Pulmonary artery endothelial cell (primary cell): ENCODE results near the gene TBCEL. TPM values are rescaled to one million over a fixed set of nuclear protein-coding genes. Genes with fewer than 3 reads are reported as not detected.
"Not testable (repeated sequence)": the region's sequence is repeated elsewhere in the genome, so short reads cannot be mapped to it uniquely, and the experiment has no call there.

Experiments used
- DNase-seq: peaks from one replicate; pipeline ENCODE4 v3.0.0-alpha.2; 2011; ENCODE audit warnings: low read depth, low spot score
- total RNA-seq: library from RNA; depleted of rRNA; stranded (reverse); fragments of >200 nt; gene quantifications from 2 replicates; pipeline ENCODE4 v1.2.3, GENCODE V29; 2014

TBCEL gene
- total RNA-seq: 24.5 and 25.3 TPM in 2 replicates

GRCh38 chr11:121023848-121024751 is at the start of gene TBCEL:
TBCEL (plus strand) TSS chr11:121024102; CDS start chr11:121045691, 21,589 bp downstream.
- DNase-seq: peak; percentile 60

- DNase-seq: no peak
Observed at GRCh38 chr11:120974466-120974865, 49.4 kb upstream of the TBCEL start.

GRCh38 chr11:120974965-120975364 is 48.9 kb upstream of the TBCEL start:
- DNase-seq: peak; percentile 19

GRCh38 chr11:120977266-120978137 is 46.4 kb upstream of the TBCEL start:
- DNase-seq: no peak

GRCh38 chr11:120978701-120979100 is 45.2 kb upstream of the TBCEL start:
- no peak for DNase-seq

GRCh38 chr11:120985718-120986569 is 38.0 kb upstream of the TBCEL start:
- DNase-seq: no peak

- DNase-seq: no peak
Observed at GRCh38 chr11:120988603-120989002, 35.3 kb upstream of the TBCEL start.

GRCh38 chr11:120991830-120992686 is 31.8 kb upstream of the TBCEL start:
- no peak for DNase-seq

- DNase-seq: no peak
Observed at GRCh38 chr11:120994091-120994859, 29.6 kb upstream of the TBCEL start.

GRCh38 chr11:120995184-120995583 is 28.7 kb upstream of the TBCEL start:
- DNase-seq: no peak

GRCh38 chr11:120996973-120997372 is 26.9 kb upstream of the TBCEL start:
- no peak for DNase-seq

- DNase-seq: no peak
Observed at GRCh38 chr11:120998581-120998980, 25.3 kb upstream of the TBCEL start.

- DNase-seq: no peak
Observed at GRCh38 chr11:121004206-121004840, 19.6 kb upstream of the TBCEL start.

- no peak for DNase-seq
Observed at GRCh38 chr11:121006922-121007321, 17.0 kb upstream of the TBCEL start.

- no peak for DNase-seq
Observed at GRCh38 chr11:121008551-121008950, 15.4 kb upstream of the TBCEL start.

- DNase-seq: no peak
Observed at GRCh38 chr11:121012091-121012490, 11.8 kb upstream of the TBCEL start.

- DNase-seq: no peak
Observed at GRCh38 chr11:121018746-121019145, 5.2 kb upstream of the TBCEL start.

GRCh38 chr11:121021718-121022117 is 2.2 kb upstream of the TBCEL start:
- DNase-seq: not testable (repeated sequence)

- no peak for DNase-seq
Observed at GRCh38 chr11:121024989-121025388, 1.1 kb downstream of the TBCEL start.
